BLaER1 treated with 17β-estradiol and CSF1 and Interleukin-3, amounts not matched to agents 10 nM and 100 nM (cell line): ENCODE measurements around the gene LTBP3.

Source experiments
- H3K27ac ChIP-seq, 11 experiments: shearing (Covaris generic); formaldehyde crosslinking; 2 replicates each; pipeline ENCODE4 v1.8.1; 2022
- H3K27me3 ChIP-seq, 11 experiments: shearing (Covaris generic); formaldehyde crosslinking; 2 replicates each; pipeline ENCODE4 v1.8.1; 2022
- H3K36me3 ChIP-seq, 11 experiments: shearing (Covaris generic); formaldehyde crosslinking; 2 replicates each; pipeline ENCODE4 v1.8.1; 2022
- H3K4me1 ChIP-seq, 10 experiments: shearing (Covaris generic); formaldehyde crosslinking; 2 replicates each; pipeline ENCODE4 v1.8.1; 2022
- H3K4me2 ChIP-seq, 11 experiments: shearing (Covaris generic); formaldehyde crosslinking; 2 replicates each; pipeline ENCODE4 v1.8.1; 2022
- H3K4me3 ChIP-seq, 10 experiments: shearing (Covaris generic); formaldehyde crosslinking; 2 replicates each; pipeline ENCODE4 v1.8.1; 2022
- H3K9ac ChIP-seq, 11 experiments: shearing (Covaris generic); formaldehyde crosslinking; 2 replicates each; pipeline ENCODE4 v1.8.1; 2022
- H3K9me3 ChIP-seq, 11 experiments: shearing (Covaris generic); formaldehyde crosslinking; replicated peaks in 1 of 11; 2 replicates each; pipeline ENCODE4 v1.8.1; 2022
- H4K20me1 ChIP-seq, 11 experiments: shearing (Covaris generic); formaldehyde crosslinking; 2 replicates each; pipeline ENCODE4 v1.8.1; 2022
- Cebpa-rat ChIP-seq, 11 experiments: shearing (Covaris generic); IDR thresholded peaks; 2 replicates each; pipeline ENCODE4 v1.8.1; 2022

Gene LTBP3

GRCh38 chr11:65545853-65546216, 12.3 kb downstream of the LTBP3 start:
- peak overlapping the region in 5 of 10 experiments; percentile 47 to 67 (median 56); a peak in 8 of 20 replicates for H3K4me3 ChIP-seq
- H3K27me3 ChIP-seq: no peaks in the 10 kb centered on the region
- H3K4me2 ChIP-seq: peak overlapping the region; percentile 79 to 100 (median 94)
- H3K4me1 ChIP-seq: peaks cover 49 to 94% (median 83%) of the 10 kb centered on the region in 10 experiments
- peaks cover 0 to 36% (median 8%) of the 10 kb centered on the region in 11 experiments; a peak in 10 of 22 replicates for H4K20me1 ChIP-seq
- H3K27ac ChIP-seq: peak overlapping the region in 6 of 11 experiments; percentile 15 to 74 (median 62); a peak in 9 of 22 replicates
- H3K36me3 ChIP-seq: peaks cover under 1 to 52% (median 7%) of the 10 kb centered on the region in 11 experiments; a peak in 13 of 22 replicates
- peak overlapping the region in 7 of 11 experiments; percentile 15 to 60 (median 38); a peak in 7 of 22 replicates for H3K9ac ChIP-seq
- TF ChIP-seq Cebpa-rat (IDR thresholded peaks at IDR 0.05): no peak
- no peaks in the 10 kb centered on the region for H3K9me3 ChIP-seq

DNA sequence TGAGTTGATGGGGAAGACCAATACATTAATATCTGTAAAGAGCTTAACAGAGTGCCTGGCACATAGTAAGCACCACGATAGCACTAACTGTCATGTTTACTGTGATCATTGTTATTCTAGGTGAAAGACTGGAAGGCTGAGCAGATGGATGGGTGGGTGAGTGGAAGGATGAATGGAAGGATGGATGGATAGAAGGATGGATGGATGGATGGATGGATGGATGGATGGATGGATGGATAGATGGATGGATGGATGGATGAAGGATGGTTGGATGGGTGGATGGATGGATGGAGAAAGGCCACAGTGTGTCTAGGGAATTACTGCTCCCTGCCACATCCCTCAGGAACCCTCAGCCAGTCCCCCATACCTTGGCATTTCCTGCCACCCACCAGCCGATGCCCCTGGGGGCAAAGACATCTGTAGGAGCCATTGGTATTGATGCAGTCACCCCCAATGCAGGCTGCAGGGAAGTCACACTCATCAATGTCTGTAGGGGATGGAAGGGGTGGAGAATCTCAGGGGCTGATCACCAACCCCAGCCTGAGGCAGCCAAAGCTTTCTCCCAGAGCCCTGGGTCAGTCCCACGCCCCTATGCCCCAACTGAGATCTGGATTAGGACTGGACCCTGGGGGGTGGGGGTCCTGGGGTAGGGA, 15.3 kb downstream of the LTBP3 start:
- Histone ChIP-seq H3K4me2 (peak overlapping the region in 4 of 11 experiments; percentile 15 to 98 (median 63); a peak in 5 of 22 replicates), H3K9me3 (no peaks in the 10 kb centered on the region), H3K4me1 (peaks cover 55 to 90% (median 82%) of the 10 kb centered on the region in 10 experiments), H3K36me3 (peaks cover 10 to 42% (median 18%) of the 10 kb centered on the region in 11 experiments), H3K27ac (no peak overlapping the region), H3K9ac (no peak overlapping the region), H4K20me1 (peaks cover 0 to 43% (median 24%) of the 10 kb centered on the region in 11 experiments; a peak in 15 of 22 replicates), H3K27me3 (no peaks in the 10 kb centered on the region), H3K4me3 (no peak overlapping the region)
- TF ChIP-seq Cebpa-rat (IDR thresholded peaks at IDR 0.05): no peak

DNA sequence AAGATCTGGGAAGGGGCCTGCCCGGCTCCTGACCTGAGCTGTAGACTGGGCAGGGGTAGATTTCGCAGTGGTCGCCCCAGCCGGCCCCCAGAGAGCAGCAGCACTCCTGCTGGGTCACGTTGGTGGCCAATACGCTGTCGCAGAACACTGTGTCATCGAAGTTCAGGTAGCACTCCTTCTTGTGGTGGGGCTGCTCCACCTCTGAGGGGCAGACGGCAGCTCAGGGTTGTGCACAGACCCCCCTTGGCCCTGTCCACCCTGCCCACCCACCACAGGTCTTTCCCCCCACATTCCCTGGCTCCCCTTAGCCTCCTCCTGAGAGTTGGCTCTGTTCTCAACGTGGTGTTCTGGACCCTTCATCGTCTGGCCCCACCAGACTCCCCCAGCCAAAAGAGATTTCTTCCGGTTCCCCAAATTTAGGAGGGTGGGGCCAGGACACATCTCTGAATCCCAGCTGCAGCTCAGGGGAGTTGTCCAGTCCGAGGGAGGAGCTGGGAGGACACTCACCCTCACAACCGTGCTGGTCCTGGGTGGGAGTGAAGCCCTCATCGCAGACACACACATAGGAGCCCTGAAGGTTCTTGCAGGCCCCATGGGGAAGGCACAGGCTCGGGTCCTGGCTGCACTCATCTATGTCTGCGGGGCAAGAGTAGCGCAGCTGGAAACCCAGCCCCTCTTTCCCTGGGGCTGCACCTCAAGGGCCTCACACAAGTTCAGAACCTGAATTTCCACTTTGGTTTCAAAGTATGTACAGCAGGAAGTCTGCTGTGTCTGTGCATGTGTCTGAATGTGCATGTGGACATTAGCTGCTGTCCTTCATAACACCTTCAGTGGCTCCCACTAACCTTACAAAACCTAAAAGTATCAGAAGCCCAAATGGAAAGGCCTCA, 16.8 kb downstream of the LTBP3 start:
- Histone ChIP-seq H3K27me3 (no peaks in the 10 kb centered on the region), H4K20me1 (peaks cover 0 to 45% (median 33%) of the 10 kb centered on the region in 11 experiments; a peak in 17 of 22 replicates), H3K4me3 (peak overlapping the region; percentile 49 to 75 (median 64)), H3K9ac (peak overlapping the region; percentile 66 to 93 (median 76)), H3K36me3 (peaks cover 14 to 50% (median 31%) of the 10 kb centered on the region in 11 experiments), H3K27ac (peak overlapping the region; percentile 33 to 94 (median 64); a peak in 20 of 22 replicates), H3K4me2 (peak overlapping the region; percentile 84 to 100 (median 97)), H3K9me3 (no peaks in the 10 kb centered on the region), H3K4me1 (peaks cover 55 to 89% (median 79%) of the 10 kb centered on the region in 10 experiments)
- no peak for TF ChIP-seq Cebpa-rat (IDR thresholded peaks at IDR 0.05)

- Histone ChIP-seq H3K27me3 (no peaks in the 10 kb centered on the region), H3K9me3 (no peaks in the 10 kb centered on the region), H3K4me2 (peak overlapping the region; percentile 91 to 100 (median 97)), H3K27ac (peak overlapping the region; percentile 58 to 94 (median 73); a peak in 21 of 22 replicates), H3K9ac (peak overlapping the region; percentile 66 to 93 (median 83)), H3K36me3 (peaks cover 18 to 58% (median 39%) of the 10 kb centered on the region in 11 experiments), H3K4me1 (peaks cover 54 to 85% (median 74%) of the 10 kb centered on the region in 10 experiments), H3K4me3 (peak overlapping the region; percentile 49 to 75 (median 64)), H4K20me1 (peaks cover 0 to 43% (median 28%) of the 10 kb centered on the region in 11 experiments; a peak in 17 of 22 replicates)
- no peak for TF ChIP-seq Cebpa-rat (IDR thresholded peaks at IDR 0.05)
These were observed 17.7 kb downstream of the LTBP3 start for GRCh38 chr11:65540290-65541092.

- H3K9me3 ChIP-seq: no peaks in the 10 kb centered on the region
- peak overlapping the region; percentile 58 to 94 (median 73); a peak in 21 of 22 replicates for H3K27ac ChIP-seq
- H4K20me1 ChIP-seq: peaks cover 0 to 50% (median 28%) of the 10 kb centered on the region in 11 experiments; a peak in 17 of 22 replicates
- H3K4me3 ChIP-seq: peak overlapping the region; percentile 49 to 75 (median 64)
- peak overlapping the region; percentile 66 to 93 (median 83) for H3K9ac ChIP-seq
- H3K27me3 ChIP-seq: no peaks in the 10 kb centered on the region
- H3K36me3 ChIP-seq: peaks cover 25 to 59% (median 46%) of the 10 kb centered on the region in 11 experiments
- no peak for TF ChIP-seq Cebpa-rat (IDR thresholded peaks at IDR 0.05)
- H3K4me2 ChIP-seq: peak overlapping the region; percentile 91 to 100 (median 97)
- peaks cover 54 to 79% (median 68%) of the 10 kb centered on the region in 10 experiments for H3K4me1 ChIP-seq
These were observed 18.3 kb downstream of the LTBP3 start for GRCh38 chr11:65539744-65540289.

- Histone ChIP-seq H3K4me2 (peak overlapping the region; percentile 91 to 100 (median 97)), H3K27ac (peak overlapping the region; percentile 58 to 94 (median 73); a peak in 21 of 22 replicates), H3K9ac (peak overlapping the region; percentile 66 to 93 (median 83)), H3K27me3 (no peaks in the 10 kb centered on the region), H3K4me3 (peak overlapping the region; percentile 49 to 75 (median 64)), H3K36me3 (peaks cover 26 to 62% (median 49%) of the 10 kb centered on the region in 11 experiments), H3K9me3 (no peaks in the 10 kb centered on the region), H3K4me1 (peaks cover 54 to 72% (median 62%) of the 10 kb centered on the region in 10 experiments), H4K20me1 (peaks cover 0 to 57% (median 24%) of the 10 kb centered on the region in 11 experiments; a peak in 17 of 22 replicates)
- TF ChIP-seq Cebpa-rat (IDR thresholded peaks at IDR 0.05): no peak
These were observed 19.0 kb downstream of the LTBP3 start for GRCh38 chr11:65538915-65539743.

DNA sequence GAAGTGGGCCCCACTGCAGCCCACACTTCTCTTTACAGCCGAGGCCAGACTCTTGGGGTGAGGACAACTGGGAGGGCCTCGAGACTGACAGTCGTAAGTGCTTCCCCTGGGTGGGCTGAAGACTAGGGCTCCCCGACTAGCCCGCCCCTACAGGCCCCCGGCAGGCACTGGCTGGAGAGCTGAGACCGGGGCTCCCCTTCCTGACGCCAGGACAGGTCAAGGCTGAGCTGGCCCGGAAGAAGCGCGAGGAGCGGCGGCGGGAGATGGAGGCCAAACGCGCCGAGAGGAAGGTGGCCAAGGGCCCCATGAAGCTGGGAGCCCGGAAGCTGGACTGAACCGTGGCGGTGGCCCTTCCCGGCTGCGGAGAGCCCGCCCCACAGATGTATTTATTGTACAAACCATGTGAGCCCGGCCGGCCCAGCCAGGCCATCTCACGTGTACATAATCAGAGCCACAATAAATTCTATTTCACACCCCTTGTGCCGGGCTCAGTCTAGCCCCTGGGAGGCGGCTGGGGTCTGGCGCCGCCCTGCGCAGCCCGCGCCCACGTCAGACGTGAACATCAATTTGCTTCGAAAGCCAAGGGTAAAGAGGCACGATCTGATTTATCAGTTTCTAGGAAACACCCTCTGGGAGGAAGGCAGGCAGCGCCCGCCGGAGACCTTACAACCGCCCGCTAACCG, 19.8 kb downstream of the LTBP3 start:
- Histone ChIP-seq H3K4me3 (no peak overlapping the region), H3K9ac (peak overlapping the region in 7 of 11 experiments; percentile 5 to 54 (median 35); a peak in 7 of 22 replicates), H3K27ac (peak overlapping the region in 2 of 11 experiments; percentile 23 to 34; a peak in 4 of 22 replicates), H3K4me2 (peak overlapping the region in 10 of 11 experiments; percentile 5 to 100 (median 94); a peak in 8 of 22 replicates), H4K20me1 (peaks cover 0 to 58% (median 24%) of the 10 kb centered on the region in 11 experiments; a peak in 17 of 22 replicates), H3K4me1 (peaks cover 49 to 68% (median 54%) of the 10 kb centered on the region in 10 experiments), H3K9me3 (no peaks in the 10 kb centered on the region), H3K27me3 (no peaks in the 10 kb centered on the region), H3K36me3 (peaks cover 30 to 66% (median 53%) of the 10 kb centered on the region in 11 experiments)
- TF ChIP-seq Cebpa-rat (IDR thresholded peaks at IDR 0.05): no peak
